Erythroblast (primary cell): ENCODE data around the gene GMPPB.
"Not testable (repeated sequence)": the region's sequence is repeated elsewhere in the genome, so short reads cannot be mapped to it uniquely, and the experiment has no call there.

Experiments
- GATA1 ChIP-seq: IDR thresholded peaks from 2 replicates; pipeline ENCODE4 v1.6.1; 2011; ENCODE audit warnings: low read depth, mild to moderate bottlenecking, control low read depth, low read length, moderate library complexity
- POLR2A ChIP-seq: IDR thresholded peaks from 2 replicates; pipeline ENCODE4 v1.6.1; 2011; ENCODE audit warnings: mild to moderate bottlenecking, low read length

DNA sequence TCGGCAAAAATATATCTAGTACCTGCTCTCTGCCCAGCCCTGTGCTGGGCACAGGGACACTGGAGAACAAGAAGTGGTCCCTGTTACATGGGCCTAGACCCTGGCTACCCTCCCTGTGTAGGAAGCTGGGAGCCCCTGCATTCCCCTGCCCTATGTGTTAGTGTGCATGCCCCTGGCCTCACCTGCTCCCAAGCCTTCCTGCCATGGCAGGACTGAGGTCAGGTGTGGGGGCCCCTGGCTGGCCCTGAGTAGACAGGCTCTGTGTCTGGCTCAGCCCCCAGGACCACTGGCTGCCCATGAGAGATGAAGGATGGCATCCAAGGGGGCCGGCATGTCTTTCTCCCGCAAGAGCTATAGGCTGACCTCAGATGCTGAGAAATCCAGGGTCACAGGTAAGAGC is 32.9 kb downstream of the GMPPB start:
- TF ChIP-seq POLR2A, GATA1: not testable (repeated sequence)
